HG03571 (cell line): ENCODE results near the gene TMCO6.
A peak's percentile ranks its signal among the peaks of the same experiment; 100 is the strongest.

ENCODE experiments used
- ATAC-seq: cut with Tn5 transposase; IDR thresholded peaks from one replicate; pipeline ENCODE4 v1.9.1; 2021; ENCODE audit not compliant: unreplicated experiment

Gene TMCO6

DNA sequence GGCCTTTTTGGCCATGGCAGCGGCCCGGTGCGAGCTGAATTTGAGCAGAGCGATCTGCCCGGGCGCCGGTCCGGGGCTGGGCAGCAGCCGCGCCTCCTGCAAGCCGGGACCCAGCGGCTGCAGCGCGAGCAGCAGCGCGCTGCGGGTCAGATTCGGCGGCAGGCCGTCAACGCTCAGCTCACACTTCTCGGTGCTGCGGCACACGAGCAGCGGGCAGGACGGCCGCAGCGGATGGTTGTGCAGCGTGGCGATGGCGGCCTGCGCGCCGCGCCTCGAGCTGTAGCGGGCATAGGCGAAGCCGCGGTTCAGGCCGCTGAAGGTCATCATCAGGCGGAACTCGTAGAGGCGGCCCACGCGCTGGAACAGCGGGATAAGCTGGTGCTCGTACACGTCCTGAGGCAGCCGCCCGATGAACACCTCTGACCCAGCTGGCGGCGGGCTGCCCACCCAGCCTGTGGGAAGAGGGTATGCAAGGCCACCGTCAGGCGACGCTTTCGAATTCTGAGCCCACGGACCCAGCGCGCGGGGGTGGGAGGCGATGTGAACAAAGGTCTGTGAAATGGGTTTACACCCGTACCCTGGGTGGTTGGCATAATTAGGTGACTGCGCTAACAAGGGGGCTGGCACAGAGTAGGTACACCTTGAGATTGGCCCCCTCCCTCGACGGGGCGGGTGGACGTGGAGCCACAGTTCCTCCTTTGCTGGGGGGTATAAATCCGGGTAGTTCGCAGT lies 33.4 kb downstream of the TMCO6 start:
- no peak for ATAC-seq

DNA sequence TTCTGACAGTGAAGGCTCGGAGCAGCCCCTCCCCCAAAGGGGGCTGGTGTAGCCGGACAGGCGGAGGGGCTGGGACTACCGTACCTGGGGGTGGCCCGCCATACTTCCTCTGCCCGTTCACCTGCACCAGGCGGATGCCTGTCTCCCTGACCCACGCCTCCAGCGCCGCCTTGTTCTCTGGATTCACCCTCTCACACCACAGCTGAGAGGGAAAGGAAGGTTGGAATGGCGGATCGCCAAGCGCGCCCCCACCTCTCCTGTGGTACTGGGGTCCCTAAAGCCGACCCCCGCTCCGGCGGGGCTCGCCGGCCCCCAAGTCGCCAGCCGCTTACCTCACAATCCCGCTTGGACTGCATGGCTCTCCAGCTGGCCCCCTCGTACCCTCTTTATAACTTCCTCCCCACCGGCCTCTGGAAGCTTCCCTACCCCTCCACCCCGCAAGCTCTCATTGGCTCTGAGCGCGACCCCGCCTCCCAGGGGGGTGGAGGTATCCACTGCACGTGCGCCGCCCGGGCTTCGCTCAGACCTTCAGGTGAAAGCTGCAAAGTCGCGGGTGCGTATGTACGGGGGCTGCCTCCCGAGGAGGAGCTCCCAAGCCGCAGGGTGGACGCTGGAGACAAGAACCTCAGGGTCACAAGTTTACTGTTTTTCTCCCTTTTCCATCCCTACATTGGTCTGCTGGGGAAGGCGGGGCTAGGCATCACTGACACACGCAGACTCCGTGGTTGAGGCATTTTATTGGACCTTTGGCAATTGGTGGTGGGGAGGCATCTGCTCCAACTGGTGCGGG lies 34.1 kb downstream of the TMCO6 start, which contains the start of gene DND1:
TSS of gene DND1 (minus strand) at position 390 of the 790 bp plus-strand sequence. CDS start at position 356, 34 bp downstream.
- no peak for ATAC-seq

DNA sequence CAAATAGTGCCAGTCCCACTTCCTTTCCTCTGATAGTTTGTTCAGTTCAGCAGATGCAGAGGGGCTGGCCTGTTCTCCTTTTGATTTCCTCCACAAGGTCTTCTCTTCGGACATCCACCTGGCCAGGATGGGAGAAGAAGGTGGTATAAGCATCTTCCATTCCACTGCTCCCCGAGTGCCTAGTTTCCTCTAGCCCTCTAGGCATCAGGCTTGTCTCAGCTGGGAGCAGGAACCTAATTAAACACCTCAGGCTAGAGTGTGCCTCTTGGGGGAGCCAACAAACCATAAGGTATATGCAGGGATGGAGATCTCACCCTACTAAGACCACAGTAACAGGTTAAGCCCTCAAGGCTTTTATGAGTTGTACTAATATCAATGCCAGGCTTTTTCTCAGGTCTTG lies 35.0 kb downstream of the TMCO6 start:
- no peak for ATAC-seq

DNA sequence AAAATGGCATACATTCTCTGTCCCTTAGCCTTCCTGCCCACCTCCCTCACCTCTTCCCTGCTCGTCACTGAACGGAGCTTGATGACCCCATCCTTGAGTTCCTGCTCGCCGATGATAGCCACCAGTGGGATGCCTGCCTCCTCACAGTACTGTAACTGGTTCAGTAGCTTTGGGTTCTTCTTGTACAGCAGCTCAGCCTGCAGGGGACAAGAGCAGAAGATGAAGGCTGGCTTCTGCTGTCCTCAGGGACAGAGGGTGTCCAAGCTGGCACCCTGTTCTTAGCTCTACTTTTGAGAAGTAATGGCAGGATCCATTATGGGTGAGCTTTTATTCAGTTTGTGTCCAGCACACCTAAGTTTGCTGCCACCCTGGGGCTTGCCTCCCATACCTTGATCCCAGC lies 35.4 kb downstream of the TMCO6 start:
- ATAC-seq = no peak

DNA sequence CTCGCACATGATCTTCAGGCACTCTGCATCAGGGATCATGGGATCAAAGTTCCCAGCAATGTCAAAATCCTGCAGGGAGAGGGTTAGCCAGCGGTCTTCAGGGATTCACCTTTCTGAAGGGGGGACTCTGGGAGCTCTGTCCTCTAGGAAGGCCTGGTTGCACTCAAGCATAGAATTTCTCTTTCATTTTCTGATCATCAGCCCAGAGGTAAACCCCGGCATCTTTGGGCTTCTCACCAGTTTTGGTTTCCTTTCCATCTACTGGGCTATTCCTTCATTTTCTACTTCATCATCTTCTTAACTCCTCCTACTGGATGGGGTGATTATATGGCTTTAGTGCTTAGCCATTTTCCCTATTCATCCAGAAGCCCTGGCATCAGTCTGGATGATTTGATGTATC lies 38.7 kb downstream of the TMCO6 start:
- peak; percentile 46 for ATAC-seq

DNA sequence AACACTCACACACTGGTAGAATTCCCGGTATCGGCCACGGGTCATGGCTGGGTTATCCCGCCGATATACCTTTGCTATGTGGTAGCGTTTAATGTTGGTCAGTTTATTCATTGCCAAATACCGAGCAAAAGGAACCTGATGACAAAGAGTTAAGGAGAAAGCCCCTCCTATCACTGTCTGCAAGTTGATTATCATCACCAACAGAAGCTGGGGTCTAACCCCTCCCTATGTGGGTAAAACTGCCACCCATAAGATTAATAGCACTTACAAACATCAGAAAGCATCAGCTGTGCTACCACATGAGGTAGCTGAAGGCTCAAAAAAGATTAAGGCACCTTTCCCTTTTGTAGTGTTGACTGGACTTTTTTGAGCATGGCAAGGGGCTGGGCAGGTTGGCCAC lies 39.7 kb downstream of the TMCO6 start:
- no peak for ATAC-seq

DNA sequence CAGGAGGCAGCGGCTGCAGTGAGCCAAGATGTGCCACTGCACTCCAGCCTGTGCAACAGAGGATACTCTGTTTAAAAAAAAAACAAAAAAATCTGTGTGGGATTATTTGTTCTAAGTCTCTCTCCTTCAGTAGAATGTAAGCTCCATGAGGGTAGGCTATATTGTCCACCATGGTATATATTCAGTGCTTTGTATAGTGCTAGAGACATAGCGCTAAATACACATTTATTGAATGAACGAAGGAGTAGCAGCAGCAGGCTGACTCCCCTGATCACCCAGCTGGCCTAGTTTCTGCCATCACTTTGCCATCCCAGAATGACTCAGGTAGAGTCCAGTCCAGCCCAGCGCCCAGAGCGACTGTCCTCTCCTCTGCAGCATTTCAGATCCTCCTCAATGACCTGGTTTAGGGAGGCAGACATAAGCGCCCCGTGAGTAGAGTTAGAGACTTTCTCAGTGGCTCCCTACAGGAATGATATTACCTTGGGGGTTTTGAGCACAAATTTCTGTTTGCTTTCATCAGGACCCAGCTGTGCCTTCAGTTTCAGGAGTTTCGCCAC lies 51.2 kb downstream of the TMCO6 start:
- ATAC-seq = peak; percentile 3

DNA sequence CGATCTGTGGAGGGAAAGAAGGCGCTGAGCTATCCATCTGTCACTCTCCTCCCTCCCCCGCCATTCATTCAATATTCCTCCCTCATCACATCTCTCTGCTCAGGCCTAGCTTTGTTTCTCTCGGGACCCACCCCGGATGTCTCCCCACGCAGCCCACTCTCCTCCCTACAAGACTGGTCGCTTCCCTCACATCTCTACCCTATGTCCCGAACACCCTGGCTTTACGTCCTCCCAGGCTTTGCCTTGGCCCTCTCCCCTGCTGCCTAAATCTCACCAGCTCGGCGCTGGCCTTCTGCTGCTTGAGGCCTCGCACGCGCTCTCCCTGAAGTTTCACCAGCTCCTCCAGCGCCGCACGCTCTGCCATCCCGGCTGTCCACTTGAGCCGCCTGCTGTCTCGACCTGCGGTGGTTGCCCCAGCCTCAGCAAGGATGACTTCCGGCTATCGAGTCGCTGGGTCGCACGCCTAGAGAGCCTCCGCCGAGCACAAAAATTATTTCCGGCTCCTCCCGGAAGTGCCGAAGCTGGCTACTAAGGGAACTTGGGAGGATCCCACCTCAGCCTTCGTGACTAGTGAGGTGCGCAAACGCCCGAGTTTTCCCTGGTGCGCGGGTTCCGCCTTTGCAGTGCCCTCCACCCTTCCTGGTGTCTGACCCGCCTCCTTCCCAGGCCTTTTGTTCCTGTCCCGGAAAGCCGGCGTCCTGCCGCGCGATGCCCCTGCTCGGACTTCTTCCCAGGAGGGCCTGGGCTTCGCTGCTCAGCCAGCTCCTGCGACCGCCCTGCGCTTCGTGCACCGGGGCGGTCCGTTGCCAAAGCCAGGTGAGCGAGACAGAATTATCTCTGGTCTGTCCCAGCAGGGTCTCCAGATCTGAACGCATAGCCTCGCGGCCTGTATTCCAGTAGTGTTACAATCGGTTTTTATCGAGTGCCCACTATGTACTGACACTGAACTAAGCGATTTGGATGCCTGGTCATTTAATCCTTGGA lies 52.0 kb downstream of the TMCO6 start, which contains the start of the genes HARS1 and HARS2:
TSS of gene HARS1 (minus strand) at position 430 of the 984 bp plus-strand sequence. CDS start at position 364, 66 bp downstream.
TSS of gene HARS2 (plus strand) at position 515 of the 984 bp plus-strand sequence. CDS start at position 709, 194 bp downstream.
- peak; percentile 96 for ATAC-seq

DNA sequence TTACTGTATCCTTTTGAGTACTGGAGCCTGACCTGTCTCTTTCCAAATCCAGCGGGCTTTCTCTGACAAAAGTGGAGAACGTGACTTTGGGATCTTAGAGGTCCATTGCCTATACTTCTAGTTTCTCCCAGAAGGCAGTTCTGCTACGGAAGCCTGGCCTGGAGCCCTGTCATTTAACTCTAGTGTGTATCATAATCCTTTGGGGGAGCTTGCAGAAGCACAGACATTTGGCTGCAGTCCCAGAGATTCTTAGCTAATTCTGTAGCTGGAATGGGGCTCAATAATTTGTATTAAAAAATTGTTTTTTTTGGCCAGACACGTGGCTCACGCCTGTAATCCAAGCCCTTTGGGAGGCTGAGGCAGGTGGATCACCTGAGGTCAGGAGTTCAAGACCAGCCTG lies 55.0 kb downstream of the TMCO6 start:
- no peak for ATAC-seq
